ENCODE measurements around the gene PFKFB1.
A peak's percentile ranks its signal among the peaks of the same experiment; 100 is the strongest.

The PFKFB1 gene

GRCh38 chrX:54994099-54994498 lies at the start of gene PFKFB1:
TSS of gene PFKFB1 (minus strand) at chrX:54994188. CDS start at chrX:54994007, 181 bp downstream.
- no peak for DNase-seq (ENCODE audit: low spot score)

- DNase-seq (ENCODE audit: low spot score), result no peak
Observed at GRCh38 chrX:55041514-55041913, 47.5 kb upstream of the PFKFB1 start.

- no peak for DNase-seq (ENCODE audit: low spot score)
Observed at GRCh38 chrX:55039471-55039870, 45.5 kb upstream of the PFKFB1 start.

- DNase-seq (ENCODE audit: low spot score), result no peak
Observed at GRCh38 chrX:55033429-55033828, 39.4 kb upstream of the PFKFB1 start.

- DNase-seq (ENCODE audit: low spot score), result no peak
Observed at GRCh38 chrX:55030271-55031205, 36.5 kb upstream of the PFKFB1 start, which contains the start of gene ALAS2. TSS of gene ALAS2 (minus strand) at chrX:55030977. CDS start at chrX:55026000, 4,977 bp downstream.

GRCh38 chrX:55029291-55029690 lies 35.3 kb upstream of the PFKFB1 start:
- DNase-seq (ENCODE audit: low spot score), result no peak

GRCh38 chrX:55028611-55029010 lies 34.6 kb upstream of the PFKFB1 start:
- DNase-seq (ENCODE audit: low spot score), result no peak

GRCh38 chrX:55028040-55028439 lies 34.1 kb upstream of the PFKFB1 start:
- no peak for DNase-seq (ENCODE audit: low spot score)

- no peak for DNase-seq (ENCODE audit: low spot score)
Observed at GRCh38 chrX:55026840-55027239, 32.9 kb upstream of the PFKFB1 start.

GRCh38 chrX:55026143-55026542 lies 32.2 kb upstream of the PFKFB1 start:
- no peak for DNase-seq (ENCODE audit: low spot score)

- DNase-seq (ENCODE audit: low spot score), result no peak
Observed at GRCh38 chrX:55014897-55015299, 20.9 kb upstream of the PFKFB1 start.

GRCh38 chrX:55011294-55011693 lies 17.3 kb upstream of the PFKFB1 start:
- no peak for DNase-seq (ENCODE audit: low spot score)

GRCh38 chrX:55008571-55009358 lies 14.8 kb upstream of the PFKFB1 start:
- DNase-seq (ENCODE audit: low spot score), result no peak

- DNase-seq (ENCODE audit: low spot score), result no peak
Observed at GRCh38 chrX:55007656-55008055, 13.7 kb upstream of the PFKFB1 start.

- DNase-seq (ENCODE audit: low spot score), result no peak
Observed at GRCh38 chrX:55006827-55007621, 13.0 kb upstream of the PFKFB1 start.

GRCh38 chrX:55005256-55005655 lies 11.3 kb upstream of the PFKFB1 start:
- no peak for DNase-seq (ENCODE audit: low spot score)

- no peak for DNase-seq (ENCODE audit: low spot score)
Observed at GRCh38 chrX:55004231-55004630, 10.2 kb upstream of the PFKFB1 start.

- peak; percentile 92 for DNase-seq (ENCODE audit: low spot score)
Observed at GRCh38 chrX:54999717-55000598, 6.0 kb upstream of the PFKFB1 start, which contains the start of gene APEX2. TSS of gene APEX2 (plus strand) at chrX:55000363. CDS start at chrX:55000423, 60 bp downstream.

GRCh38 chrX:54995621-54996020 lies 1.6 kb upstream of the PFKFB1 start:
- no peak for DNase-seq (ENCODE audit: low spot score)

- DNase-seq (ENCODE audit: low spot score), result no peak
Observed at GRCh38 chrX:54994668-54995351, 822 bp upstream of the PFKFB1 start.
